Prostate gland (tissue), 2 donors: ENCODE measurements around the gene MTMR10. TPM values are rescaled to one million over a fixed set of nuclear protein-coding genes. Genes with fewer than 3 reads are reported as not detected.

Source experiments
- DNase-seq: peaks from one replicate; pipeline ENCODE4 v3.0.0-alpha.2; 2019; ENCODE audit warnings: low spot score
- H3K27ac ChIP-seq, 2 donors: fragments of 200-600 bp; sonication (generic); 2 replicates each; pipeline ENCODE4 v1.5.1; 2017 to 2019
- H3K27me3 ChIP-seq: fragments of 200-600 bp; sonication (generic); replicated peaks from 2 replicates; pipeline ENCODE4 v1.5.1; 2019; ENCODE audit not compliant: insufficient read depth
- H3K36me3 ChIP-seq, 2 donors: fragments of 200-600 bp; sonication (generic); 1 replicate in 1 of 2; 2 replicates in 1 of 2; pipeline versions ENCODE4 v1.5.1 to v1.8.1; 2017 to 2019
- H3K4me1 ChIP-seq: fragments of 200-600 bp; sonication (generic); replicated peaks from 2 replicates; pipeline ENCODE4 v1.5.1; 2019
- H3K4me3 ChIP-seq, 2 donors: fragments of 200-600 bp; sonication (generic); 2 replicates each; pipeline ENCODE4 v1.5.1; 2017 to 2019
- H3K9me3 ChIP-seq: fragments of 200-600 bp; sonication (generic); 2 replicates; pipeline ENCODE4 v1.5.1; 2017
- POLR2A ChIP-seq: fragments of 450-650 bp; IDR thresholded peaks from one replicate; pipeline ENCODE4 v1.6.1; 2016; ENCODE audit warnings: antibody characterized with exemption, mild to moderate bottlenecking
- POLR2AphosphoS5 ChIP-seq: sonication (generic); formaldehyde crosslinking; IDR thresholded peaks from one replicate; pipeline ENCODE4 v1.6.1; 2017; ENCODE audit warnings: antibody characterized with exemption
- WGBS: methylation state at CpG from one replicate; pipeline ENCODE4 v1.1.5; 2018; 5-methylcytosine and 5-hydroxymethylcytosine counted together
- intact Hi-C: fragments of 100-400 bp; cut with DNase I; formaldehyde crosslinking; loops from one replicate; pipeline ENCODE4 v1.14.2; 2022
- total RNA-seq, 2 donors: library from RNA; depleted of rRNA; stranded (reverse); fragments of >200 nt; gene quantifications; one replicate each; pipeline ENCODE4 v1.1.0, GENCODE V29; 2016
- TF ChIP-seq, protein P1 (sequence below), 4 experiments: fragments of 200-600 bp in 2 of 4; fragments of 450-650 bp in 2 of 4; sonication (generic) in 2 of 4; IDR thresholded peaks; 1 replicate in 3 of 4; 2 replicates in 1 of 4; pipeline ENCODE4 v1.5.1; 2016 to 2019; ENCODE audit warnings: antibody characterized with exemption in 4 of 4, mild to moderate bottlenecking in 2 of 4, moderate library complexity in 2 of 4

Gene MTMR10
- total RNA-seq, 2 donors from 2014 or later, result 32.5 to 35.2 TPM

- no peaks in the 10 kb centered on the region for H3K27me3 ChIP-seq
- no peak overlapping the region for H3K4me3 ChIP-seq
- DNase-seq, result no peak
- intact Hi-C loops, result no loop called here
- H3K36me3 ChIP-seq, result no peaks in the 10 kb centered on the region
- H3K27ac ChIP-seq, result no peak overlapping the region
- no peaks in the 10 kb centered on the region for H3K9me3 ChIP-seq
- WGBS, result 97% methylated on average over 4 of the region's 4 CpGs
- TF ChIP-seq, protein P1, sequence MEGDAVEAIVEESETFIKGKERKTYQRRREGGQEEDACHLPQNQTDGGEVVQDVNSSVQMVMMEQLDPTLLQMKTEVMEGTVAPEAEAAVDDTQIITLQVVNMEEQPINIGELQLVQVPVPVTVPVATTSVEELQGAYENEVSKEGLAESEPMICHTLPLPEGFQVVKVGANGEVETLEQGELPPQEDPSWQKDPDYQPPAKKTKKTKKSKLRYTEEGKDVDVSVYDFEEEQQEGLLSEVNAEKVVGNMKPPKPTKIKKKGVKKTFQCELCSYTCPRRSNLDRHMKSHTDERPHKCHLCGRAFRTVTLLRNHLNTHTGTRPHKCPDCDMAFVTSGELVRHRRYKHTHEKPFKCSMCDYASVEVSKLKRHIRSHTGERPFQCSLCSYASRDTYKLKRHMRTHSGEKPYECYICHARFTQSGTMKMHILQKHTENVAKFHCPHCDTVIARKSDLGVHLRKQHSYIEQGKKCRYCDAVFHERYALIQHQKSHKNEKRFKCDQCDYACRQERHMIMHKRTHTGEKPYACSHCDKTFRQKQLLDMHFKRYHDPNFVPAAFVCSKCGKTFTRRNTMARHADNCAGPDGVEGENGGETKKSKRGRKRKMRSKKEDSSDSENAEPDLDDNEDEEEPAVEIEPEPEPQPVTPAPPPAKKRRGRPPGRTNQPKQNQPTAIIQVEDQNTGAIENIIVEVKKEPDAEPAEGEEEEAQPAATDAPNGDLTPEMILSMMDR (IDR thresholded peaks at IDR 0.05), result no peak
- no peak for TF ChIP-seq POLR2AphosphoS5
- no peaks in the 10 kb centered on the region for H3K4me1 ChIP-seq
Measured at GRCh38 chr15:30973379-30973778, 18.0 kb downstream of the MTMR10 start.

GRCh38 chr15:30969724-30970123 is 21.7 kb downstream of the MTMR10 start:
- no peaks in the 10 kb centered on the region for H3K4me1 ChIP-seq
- H3K9me3 ChIP-seq, result no peaks in the 10 kb centered on the region
- intact Hi-C loops, result no loop called here
- H3K27ac ChIP-seq, result no peak overlapping the region
- WGBS, result 97% methylated on average over 2 of the region's 2 CpGs
- H3K4me3 ChIP-seq, result no peak overlapping the region
- H3K27me3 ChIP-seq, result no peaks in the 10 kb centered on the region
- no peak for TF ChIP-seq POLR2AphosphoS5
- TF ChIP-seq, protein P1 (IDR thresholded peaks at IDR 0.05), result no peak
- TF ChIP-seq POLR2A, result no peak
- no peaks in the 10 kb centered on the region for H3K36me3 ChIP-seq
- no peak for DNase-seq

DNA sequence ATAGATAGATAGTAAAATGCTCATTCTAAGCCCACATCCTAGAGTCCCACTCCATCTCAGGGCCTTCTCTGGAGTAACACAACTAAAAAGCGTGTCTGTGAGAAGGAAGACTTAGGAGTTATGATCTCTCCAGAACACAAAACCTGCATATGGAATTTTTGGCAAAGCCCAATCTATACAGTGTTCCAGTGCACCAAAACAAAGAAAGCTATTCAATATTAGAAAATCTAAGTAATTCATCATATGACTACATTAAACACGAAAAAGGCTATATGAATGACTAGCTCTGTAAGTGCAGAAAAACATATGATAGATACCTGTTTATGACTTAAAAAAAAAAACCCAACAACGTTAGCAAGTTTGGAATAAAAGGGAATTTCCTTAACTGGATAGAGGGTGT is 27.7 kb downstream of the MTMR10 start:
- no peak overlapping the region for H3K4me3 ChIP-seq
- 74% methylated on average over 3 of the region's 3 CpGs for WGBS
- H3K27ac ChIP-seq, result no peak overlapping the region
- TF ChIP-seq, protein P1 (IDR thresholded peaks at IDR 0.05), result no peak
- no peak for TF ChIP-seq POLR2AphosphoS5
- TF ChIP-seq POLR2A, result no peak
- no peaks in the 10 kb centered on the region for H3K36me3 ChIP-seq
- no peaks in the 10 kb centered on the region for H3K27me3 ChIP-seq
- no peaks in the 10 kb centered on the region for H3K4me1 ChIP-seq
- no peak for DNase-seq
- no peaks in the 10 kb centered on the region for H3K9me3 ChIP-seq
- intact Hi-C loops, result no loop called here

DNA sequence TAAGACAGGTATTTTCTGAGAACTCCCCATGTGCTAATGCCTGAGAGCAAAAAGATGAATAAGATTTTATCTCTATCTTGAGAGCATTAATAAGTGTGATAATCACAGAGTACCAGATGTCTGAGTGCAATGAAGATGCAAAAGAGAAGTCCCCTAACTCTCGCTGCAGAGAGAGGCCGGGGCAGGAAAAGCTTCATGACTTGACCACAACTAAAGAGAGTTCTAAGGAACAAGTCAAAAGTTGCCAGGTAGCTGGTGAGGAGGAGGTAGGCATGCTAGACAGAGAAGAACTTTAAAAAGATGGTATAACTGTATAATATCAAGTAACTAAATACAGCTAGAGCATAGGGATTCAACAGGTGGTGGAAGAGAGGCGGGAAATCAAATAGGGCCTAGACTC is 28.8 kb downstream of the MTMR10 start:
- no peak for DNase-seq
- H3K4me1 ChIP-seq, result no peaks in the 10 kb centered on the region
- H3K9me3 ChIP-seq, result no peaks in the 10 kb centered on the region
- H3K27me3 ChIP-seq, result no peaks in the 10 kb centered on the region
- intact Hi-C loops, result no loop called here
- no peak overlapping the region for H3K4me3 ChIP-seq
- WGBS, result 94% methylated on average over 3 of the region's 3 CpGs
- no peak overlapping the region for H3K27ac ChIP-seq
- no peaks in the 10 kb centered on the region for H3K36me3 ChIP-seq
- TF ChIP-seq POLR2AphosphoS5 (no peak), POLR2A (no peak)
- TF ChIP-seq, protein P1 (IDR thresholded peaks at IDR 0.05), result no peak

DNA sequence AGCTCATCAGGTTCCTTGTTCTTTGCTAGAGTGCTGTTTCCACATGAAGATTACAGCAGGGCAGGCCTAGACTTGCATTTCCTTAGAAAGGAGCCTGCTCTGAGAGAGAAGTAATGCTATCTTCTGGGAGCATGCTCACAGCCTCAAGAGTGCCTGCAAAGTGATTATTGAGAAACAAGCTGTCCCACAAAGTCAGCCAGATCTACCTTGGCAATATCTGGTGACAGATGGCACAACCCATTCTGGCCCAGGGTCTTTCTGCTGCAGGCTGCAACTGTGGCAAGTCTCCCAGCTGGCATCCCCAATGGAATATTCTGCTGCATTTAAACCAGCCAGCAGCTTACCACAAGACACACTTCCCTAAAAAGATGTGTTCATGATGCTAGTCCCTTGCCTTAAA is 29.3 kb downstream of the MTMR10 start:
- intact Hi-C loops, result no loop called here
- peak; percentile 47 for DNase-seq
- Histone ChIP-seq H3K27me3 (no peaks in the 10 kb centered on the region), H3K9me3 (no peaks in the 10 kb centered on the region), H3K27ac (no peak overlapping the region), H3K4me1 (no peaks in the 10 kb centered on the region), H3K4me3 (no peak overlapping the region), H3K36me3 (no peaks in the 10 kb centered on the region)
- TF ChIP-seq POLR2AphosphoS5 (peak; percentile 56), POLR2A (no peak)
- TF ChIP-seq, protein P1 (IDR thresholded peaks at IDR 0.05), result no peak
